ENCODE data around the gene EDIL3.

The EDIL3 gene

GRCh38 chr5:84344788-84345187 is 39.9 kb downstream of the EDIL3 start:
- Histone ChIP-seq H3K9ac (ENCODE audit: low read length) (no peak overlapping the region), H3K36me3 (ENCODE audit: insufficient read depth, low read length) (no peaks in the 10 kb centered on the region), H3K9me3 (ENCODE audit: low read length) (no peaks in the 10 kb centered on the region), H3K4me3 (ENCODE audit: low read depth, low read length, poor library complexity, severe bottlenecking) (no peak overlapping the region), H2AFZ (ENCODE audit: low read length) (no peak overlapping the region), H4K20me1 (ENCODE audit: insufficient read depth, low read length) (no peaks in the 10 kb centered on the region), H3K27ac (ENCODE audit: low read depth, low read length, poor library complexity, severe bottlenecking) (no peak overlapping the region), H3K4me2 (ENCODE audit: low read length) (no peak overlapping the region), H3K27me3 (ENCODE audit: insufficient read depth, low read length) (no peaks in the 10 kb centered on the region), H3K79me2 (ENCODE audit: insufficient read depth, low read length) (no peaks in the 10 kb centered on the region), H3K9me2 (ENCODE audit: low read depth, low read length) (no peaks in the 10 kb centered on the region), H3K4me1 (ENCODE audit: insufficient read depth, low read length, severe bottlenecking) (no peaks in the 10 kb centered on the region), H3F3A (ENCODE audit: insufficient read depth, low read length) (no peaks in the 10 kb centered on the region)
- no peak for TF ChIP-seq CTCF (IDR thresholded peaks at IDR 0.05; ENCODE audit: low read length)
- no peak for TF ChIP-seq EZH2 (IDR thresholded peaks at IDR 0.05; ENCODE audit: borderline replicate concordance, low read length)

GRCh38 chr5:84343171-84343570 is 41.5 kb downstream of the EDIL3 start:
- H3K27me3 ChIP-seq (ENCODE audit: insufficient read depth, low read length), result no peaks in the 10 kb centered on the region
- no peak overlapping the region for H2AFZ ChIP-seq (ENCODE audit: low read length)
- no peak for TF ChIP-seq CTCF (IDR thresholded peaks at IDR 0.05; ENCODE audit: low read length)
- no peak for TF ChIP-seq EZH2 (IDR thresholded peaks at IDR 0.05; ENCODE audit: borderline replicate concordance, low read length)
- H3K9ac ChIP-seq (ENCODE audit: low read length), result no peak overlapping the region
- no peak overlapping the region for H3K27ac ChIP-seq (ENCODE audit: low read depth, low read length, poor library complexity, severe bottlenecking)
- no peaks in the 10 kb centered on the region for H3K9me3 ChIP-seq (ENCODE audit: low read length)
- H3K36me3 ChIP-seq (ENCODE audit: insufficient read depth, low read length), result no peaks in the 10 kb centered on the region
- H3K79me2 ChIP-seq (ENCODE audit: insufficient read depth, low read length), result no peaks in the 10 kb centered on the region
- H3K4me1 ChIP-seq (ENCODE audit: insufficient read depth, low read length, severe bottlenecking), result no peaks in the 10 kb centered on the region
- no peak overlapping the region for H3K4me3 ChIP-seq (ENCODE audit: low read depth, low read length, poor library complexity, severe bottlenecking)
- no peaks in the 10 kb centered on the region for H3K9me2 ChIP-seq (ENCODE audit: low read depth, low read length)
- no peaks in the 10 kb centered on the region for H3F3A ChIP-seq (ENCODE audit: insufficient read depth, low read length)
- no peaks in the 10 kb centered on the region for H4K20me1 ChIP-seq (ENCODE audit: insufficient read depth, low read length)
- H3K4me2 ChIP-seq (ENCODE audit: low read length), result no peak overlapping the region

GRCh38 chr5:84332106-84332505 is 52.6 kb downstream of the EDIL3 start:
- TF ChIP-seq CTCF (IDR thresholded peaks at IDR 0.05; ENCODE audit: low read length) (no peak), EZH2 (IDR thresholded peaks at IDR 0.05; ENCODE audit: borderline replicate concordance, low read length) (no peak)
- no peaks in the 10 kb centered on the region for H3K79me2 ChIP-seq (ENCODE audit: insufficient read depth, low read length)
- no peak overlapping the region for H3K4me3 ChIP-seq (ENCODE audit: low read depth, low read length, poor library complexity, severe bottlenecking)

More at GRCh38 chr5:84332106-84332505, 52.6 kb downstream of the EDIL3 start:
- H4K20me1 ChIP-seq (ENCODE audit: insufficient read depth, low read length), result no peaks in the 10 kb centered on the region
- no peak overlapping the region for H3K9ac ChIP-seq (ENCODE audit: low read length)
- no peak overlapping the region for H3K4me2 ChIP-seq (ENCODE audit: low read length)
- H3K36me3 ChIP-seq (ENCODE audit: insufficient read depth, low read length), result no peaks in the 10 kb centered on the region
- H2AFZ ChIP-seq (ENCODE audit: low read length), result no peak overlapping the region
- no peaks in the 10 kb centered on the region for H3K27me3 ChIP-seq (ENCODE audit: insufficient read depth, low read length)
- H3K27ac ChIP-seq (ENCODE audit: low read depth, low read length, poor library complexity, severe bottlenecking), result no peak overlapping the region
- H3F3A ChIP-seq (ENCODE audit: insufficient read depth, low read length), result no peaks in the 10 kb centered on the region
- H3K9me2 ChIP-seq (ENCODE audit: low read depth, low read length), result no peaks in the 10 kb centered on the region
- H3K4me1 ChIP-seq (ENCODE audit: insufficient read depth, low read length, severe bottlenecking), result no peaks in the 10 kb centered on the region
- no peaks in the 10 kb centered on the region for H3K9me3 ChIP-seq (ENCODE audit: low read length)

Measured in OCI-LY1 (cell line).